RWPE2 (cell line): ENCODE data around the gene MTHFS.

Source experiments
- ATAC-seq: fragments of 200-7000 bp; cut with Tn5 transposase; 3 replicates; pipeline ENCODE4 v1.9.1; 2021; ENCODE audit warnings: low read depth
- DNase-seq: peaks from one replicate; pipeline ENCODE4 v3.0.0-alpha.2; 2020; ENCODE audit warnings: low spot score
- H3K27ac ChIP-seq: fragments of 450-650 bp; 2 replicates; pipeline ENCODE4 v1.5.1; 2017; ENCODE audit warnings: mild to moderate bottlenecking; ENCODE audit not compliant: poor library complexity, severe bottlenecking
- H3K27me3 ChIP-seq: fragments of 250-450 bp; sonication (Bioruptor Pico); 2 replicates; pipeline ENCODE4 v1.5.1; 2021; ENCODE audit warnings: mild to moderate bottlenecking, moderate library complexity; ENCODE audit not compliant: insufficient read depth, poor library complexity, severe bottlenecking
- H3K36me3 ChIP-seq: fragments of 250-450 bp; sonication (Bioruptor Pico); 2 replicates; pipeline ENCODE4 v1.5.1; 2020; ENCODE audit warnings: low read depth, mild to moderate bottlenecking, moderate library complexity
- H3K4me1 ChIP-seq: fragments of 250-450 bp; sonication (Bioruptor Pico); 2 replicates; pipeline ENCODE4 v1.5.1; 2021; ENCODE audit warnings: mild to moderate bottlenecking, moderate library complexity; ENCODE audit not compliant: insufficient read depth, poor library complexity, severe bottlenecking
- H3K4me3 ChIP-seq: fragments of 250-450 bp; sonication (Bioruptor Pico); 2 replicates; pipeline ENCODE4 v1.5.1; 2021; ENCODE audit warnings: mild to moderate bottlenecking, moderate library complexity; ENCODE audit not compliant: severe bottlenecking
- H3K9me3 ChIP-seq: fragments of 250-450 bp; sonication (Bioruptor Pico); 2 replicates; pipeline ENCODE4 v1.5.1; 2021; ENCODE audit warnings: mild to moderate bottlenecking, moderate library complexity; ENCODE audit not compliant: severe bottlenecking
- TF ChIP-seq, protein P1 (sequence below): fragments of 450-650 bp; IDR thresholded peaks from one replicate; pipeline ENCODE4 v1.5.1; 2017; ENCODE audit warnings: mild to moderate bottlenecking, moderate library complexity; ENCODE audit not compliant: poor library complexity, severe bottlenecking

The MTHFS gene

DNA sequence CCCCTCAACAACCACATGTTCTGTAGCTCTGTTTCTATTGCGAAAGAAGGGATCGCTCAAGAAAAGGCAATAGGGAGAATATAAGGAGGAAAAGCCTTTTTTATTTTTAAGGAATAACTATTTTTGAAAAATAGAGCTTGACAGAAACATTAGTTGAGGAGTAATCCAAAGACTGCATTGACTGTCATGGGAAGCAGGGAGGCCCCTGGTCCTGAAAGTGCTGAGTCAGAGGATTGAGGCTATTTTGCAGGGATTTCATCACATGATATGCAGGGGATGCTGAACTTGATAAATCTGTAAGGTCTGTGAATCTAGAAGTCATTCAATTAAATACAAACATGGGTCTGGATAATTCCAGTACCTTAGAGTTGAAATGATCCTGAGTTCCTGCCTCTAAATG lies 92.0 kb downstream of the MTHFS start:
- Histone ChIP-seq H3K9me3 (no peaks in the 10 kb centered on the region), H3K36me3 (no peaks in the 10 kb centered on the region), H3K4me1 (no peaks in the 10 kb centered on the region), H3K27me3 (peaks cover 3% of the 10 kb centered on the region), H3K27ac (no peak overlapping the region), H3K4me3 (no peak overlapping the region)
- TF ChIP-seq, protein P1, sequence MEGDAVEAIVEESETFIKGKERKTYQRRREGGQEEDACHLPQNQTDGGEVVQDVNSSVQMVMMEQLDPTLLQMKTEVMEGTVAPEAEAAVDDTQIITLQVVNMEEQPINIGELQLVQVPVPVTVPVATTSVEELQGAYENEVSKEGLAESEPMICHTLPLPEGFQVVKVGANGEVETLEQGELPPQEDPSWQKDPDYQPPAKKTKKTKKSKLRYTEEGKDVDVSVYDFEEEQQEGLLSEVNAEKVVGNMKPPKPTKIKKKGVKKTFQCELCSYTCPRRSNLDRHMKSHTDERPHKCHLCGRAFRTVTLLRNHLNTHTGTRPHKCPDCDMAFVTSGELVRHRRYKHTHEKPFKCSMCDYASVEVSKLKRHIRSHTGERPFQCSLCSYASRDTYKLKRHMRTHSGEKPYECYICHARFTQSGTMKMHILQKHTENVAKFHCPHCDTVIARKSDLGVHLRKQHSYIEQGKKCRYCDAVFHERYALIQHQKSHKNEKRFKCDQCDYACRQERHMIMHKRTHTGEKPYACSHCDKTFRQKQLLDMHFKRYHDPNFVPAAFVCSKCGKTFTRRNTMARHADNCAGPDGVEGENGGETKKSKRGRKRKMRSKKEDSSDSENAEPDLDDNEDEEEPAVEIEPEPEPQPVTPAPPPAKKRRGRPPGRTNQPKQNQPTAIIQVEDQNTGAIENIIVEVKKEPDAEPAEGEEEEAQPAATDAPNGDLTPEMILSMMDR: no peak
- ATAC-seq (no peak), DNase-seq (no peak)

DNA sequence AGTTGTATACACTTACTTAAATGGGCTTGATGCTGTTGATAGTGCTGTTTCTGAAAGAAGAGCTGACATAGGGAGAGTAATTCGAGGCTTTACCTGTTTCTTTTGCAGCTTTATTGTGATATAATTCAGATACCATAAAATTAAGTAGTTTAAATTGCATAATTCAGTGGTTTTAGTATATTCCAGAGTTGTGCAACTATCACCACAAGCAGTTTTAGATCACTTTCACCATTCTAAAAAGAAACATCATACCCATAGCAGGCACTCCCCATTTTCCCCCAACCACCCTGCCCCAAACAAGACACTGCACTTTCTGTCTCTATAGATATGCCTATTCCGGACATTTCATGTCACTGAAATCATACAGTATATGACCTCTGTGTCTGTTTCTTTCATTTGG lies 98.5 kb downstream of the MTHFS start:
- DNase-seq: no peak
- ATAC-seq: no peak
- Histone ChIP-seq H3K4me1 (no peaks in the 10 kb centered on the region), H3K27ac (no peak overlapping the region), H3K27me3 (peaks cover 3% of the 10 kb centered on the region), H3K4me3 (no peak overlapping the region), H3K9me3 (peaks cover 5% of the 10 kb centered on the region), H3K36me3 (no peaks in the 10 kb centered on the region)
- TF ChIP-seq, protein P1: no peak
